ENCODE measurements around the gene GTF3C5. TPM values are rescaled to one million over a fixed set of nuclear protein-coding genes. Genes with fewer than 3 reads are reported as not detected.
"Not testable (repeated sequence)": the region's sequence is repeated elsewhere in the genome, so short reads cannot be mapped to it uniquely, and the experiment has no call there.

GTF3C5 gene
- total and polyA plus RNA-seq, 2 of the 4 experiments (the other 2 are of a cell fraction) = 49.1 to 52.3 TPM

DNA sequence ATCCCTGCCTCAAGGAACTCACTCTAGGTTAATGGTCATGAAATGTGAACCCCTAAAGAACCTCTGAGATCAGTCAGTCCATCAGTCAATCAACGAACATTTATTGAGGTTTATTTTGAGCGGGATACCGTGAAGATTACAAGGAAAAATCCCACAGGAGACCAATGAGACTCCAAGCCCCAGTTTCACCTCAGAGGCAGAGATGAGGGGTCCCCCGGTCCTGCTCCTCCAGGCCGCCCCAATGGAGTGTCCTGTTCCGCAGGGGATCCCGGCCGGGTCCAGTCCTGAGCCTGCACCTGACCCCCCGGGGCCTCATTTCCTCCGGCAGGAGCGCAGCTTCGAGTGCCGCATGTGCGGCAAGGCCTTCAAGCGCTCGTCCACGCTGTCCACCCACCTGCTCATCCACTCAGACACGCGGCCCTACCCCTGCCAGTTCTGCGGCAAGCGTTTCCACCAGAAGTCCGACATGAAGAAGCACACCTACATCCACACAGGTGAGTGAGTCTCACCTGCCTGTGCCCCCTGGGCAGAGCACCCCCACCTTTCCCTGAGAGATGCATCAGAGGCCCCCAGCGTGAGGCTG, 41.3 kb upstream of the GTF3C5 start:
- no peak overlapping the region for H2AK5ac ChIP-seq (ENCODE audit: low read depth, low read length)
- H2BK15ac ChIP-seq (ENCODE audit: low read depth, low read length) = no peak overlapping the region
- H3K27me3 ChIP-seq (ENCODE audit: control insufficient read depth, insufficient read depth, low read length) = peaks cover 67% of the 10 kb centered on the region
- no peak overlapping the region for H3K4ac ChIP-seq (ENCODE audit: low read depth, low read length)
- no peak overlapping the region for H2BK20ac ChIP-seq (ENCODE audit: low read depth, low read length)
- no peaks in the 10 kb centered on the region for H3K79me1 ChIP-seq (ENCODE audit: low read depth in 1 of 2, low read length in 2 of 2)
- H3K9ac ChIP-seq (ENCODE audit: low read depth, low read length) = no peak overlapping the region
- H3K23ac ChIP-seq (ENCODE audit: low read depth, low read length) = no peak overlapping the region
- H4K91ac ChIP-seq (ENCODE audit: insufficient read depth, low read depth, low read length) = no peak overlapping the region
- ATAC-seq (ENCODE audit: low read depth) = no peak
- H2AK9ac ChIP-seq (replicated peaks; ENCODE audit: low read depth, low read length, poor library complexity) = no peak overlapping the region
- TF ChIP-seq, protein P1, sequence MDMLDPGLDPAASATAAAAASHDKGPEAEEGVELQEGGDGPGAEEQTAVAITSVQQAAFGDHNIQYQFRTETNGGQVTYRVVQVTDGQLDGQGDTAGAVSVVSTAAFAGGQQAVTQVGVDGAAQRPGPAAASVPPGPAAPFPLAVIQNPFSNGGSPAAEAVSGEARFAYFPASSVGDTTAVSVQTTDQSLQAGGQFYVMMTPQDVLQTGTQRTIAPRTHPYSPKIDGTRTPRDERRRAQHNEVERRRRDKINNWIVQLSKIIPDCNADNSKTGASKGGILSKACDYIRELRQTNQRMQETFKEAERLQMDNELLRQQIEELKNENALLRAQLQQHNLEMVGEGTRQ (IDR thresholded peaks at IDR 0.05; ENCODE audit: low read depth, low read length) = no peak
- TF ChIP-seq FOS (IDR thresholded peaks at IDR 0.05; ENCODE audit: low read depth, low read length) (no peak), CEBPB (IDR thresholded peaks at IDR 0.05; ENCODE audit: low read depth, low read length) (no peak), RCOR1 (IDR thresholded peaks at IDR 0.05; ENCODE audit: insufficient replicate concordance, low read length) (no peak), RAD21 (IDR thresholded peaks at IDR 0.05; ENCODE audit: low read length) (no peak), MAFK (IDR thresholded peaks at IDR 0.05; ENCODE audit: low read depth, low read length) (no peak)
- BruUV-seq (replicated peaks) = no TSS peak
- ChIA-PET CTCF (no interaction called here), POLR2A (ENCODE audit: unreplicated experiment) (no interaction called here)
- DNase-seq = no peak
- H2BK120ac ChIP-seq (ENCODE audit: low read depth, low read length) = no peak overlapping the region
- intact Hi-C loops (cut with micrococcal nuclease) = no loop called here
- H3K27ac ChIP-seq (ENCODE audit: insufficient read depth, low read length) = no peak overlapping the region
- no peak overlapping the region for H3K14ac ChIP-seq (replicated peaks; ENCODE audit: low read depth, low read length)
- no peak overlapping the region for H4K8ac ChIP-seq (ENCODE audit: low read depth in 2 of 2, low read length in 2 of 2)
- H3K18ac ChIP-seq (ENCODE audit: low read depth, low read length) = no peak overlapping the region
- WGBS, 2 experiments (ENCODE audit: extremely low coverage in 2 of 2, insufficient read length in 1 of 2) = 83% methylated on average over 7 of the region's 23 CpGs; no CpG with 5 or more reads in 1 of the 2 experiments
- no peaks in the 10 kb centered on the region for H4K20me1 ChIP-seq (ENCODE audit: insufficient read depth, low read length)
- H3K36me3 ChIP-seq (ENCODE audit: control insufficient read depth, insufficient read depth, low read length) = no peaks in the 10 kb centered on the region
- no peaks in the 10 kb centered on the region for H3K9me1 ChIP-seq (ENCODE audit: insufficient read depth, low read length)
- H4K5ac ChIP-seq (ENCODE audit: low read depth, low read length) = no peak overlapping the region
- H3K4me3 ChIP-seq (ENCODE audit: insufficient read depth, low read depth, low read length) = no peak overlapping the region
- no peak overlapping the region for H3K4me2 ChIP-seq (ENCODE audit: low read depth, low read length)
- no peak overlapping the region for H3K56ac ChIP-seq (ENCODE audit: extremely low read depth, insufficient read depth, low read length)
- no peaks in the 10 kb centered on the region for H3K9me3 ChIP-seq (ENCODE audit: control insufficient read depth, insufficient read depth, low read length)
- dilution Hi-C loops (cut with HindIII; ENCODE audit: low sequenced_read_pairs, unreplicated experiment) = no loop called here
- in situ Hi-C loops (cut with MboI; ENCODE audit: low sequenced_read_pairs) = no loop called here
- H3K4me1 ChIP-seq (ENCODE audit: control insufficient read depth, insufficient read depth, low read length) = no peaks in the 10 kb centered on the region
- H2AFZ ChIP-seq (replicated peaks; ENCODE audit: low read length, poor library complexity) = peak overlapping the region; percentile 10
- H2BK5ac ChIP-seq (ENCODE audit: low read depth, low read length, poor library complexity, severe bottlenecking) = no peak overlapping the region

DNA sequence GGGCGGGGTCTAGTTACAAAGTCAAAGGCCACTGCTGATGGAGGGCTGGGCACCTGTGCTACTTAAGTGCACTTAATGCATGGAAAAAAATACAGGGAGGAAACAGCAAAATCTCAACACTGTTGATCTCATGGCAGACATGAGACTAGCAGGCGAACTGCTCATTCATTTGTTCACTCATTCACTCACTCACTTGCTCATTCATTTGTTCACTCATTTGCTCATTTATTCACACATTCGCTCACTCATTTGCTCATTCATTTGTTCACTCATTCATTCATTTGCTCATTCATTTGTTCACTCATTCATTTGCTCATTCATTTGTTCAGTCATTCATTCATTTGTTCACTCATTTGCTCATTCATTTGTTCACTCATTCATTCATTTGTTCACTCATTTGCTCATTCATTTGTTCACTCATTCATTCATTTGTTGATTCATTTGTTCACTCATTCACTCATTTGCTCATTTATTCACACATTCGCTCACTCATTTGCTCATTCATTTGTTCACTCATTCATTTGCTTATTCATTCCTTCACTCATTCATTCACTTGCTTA, 40.7 kb upstream of the GTF3C5 start:
- H2AFZ ChIP-seq (replicated peaks; ENCODE audit: low read length, poor library complexity); H3K9me3 ChIP-seq (ENCODE audit: control insufficient read depth, insufficient read depth, low read length); H3K4me2 ChIP-seq (ENCODE audit: low read depth, low read length); H3K56ac ChIP-seq (ENCODE audit: extremely low read depth, insufficient read depth, low read length); H3K4me3 ChIP-seq (ENCODE audit: insufficient read depth, low read depth, low read length); H3K14ac ChIP-seq (replicated peaks; ENCODE audit: low read depth, low read length); H2BK15ac ChIP-seq (ENCODE audit: low read depth, low read length); CTCF ChIA-PET; H3K9ac ChIP-seq (ENCODE audit: low read depth, low read length); H3K4ac ChIP-seq (ENCODE audit: low read depth, low read length); in situ Hi-C loops (cut with MboI; ENCODE audit: low sequenced_read_pairs); H3K9me1 ChIP-seq (ENCODE audit: insufficient read depth, low read length); H3K4me1 ChIP-seq (ENCODE audit: control insufficient read depth, insufficient read depth, low read length); H3K79me1 ChIP-seq (ENCODE audit: low read depth in 1 of 2, low read length in 2 of 2); H2BK20ac ChIP-seq (ENCODE audit: low read depth, low read length); H2BK120ac ChIP-seq (ENCODE audit: low read depth, low read length); H4K91ac ChIP-seq (ENCODE audit: insufficient read depth, low read depth, low read length); H4K5ac ChIP-seq (ENCODE audit: low read depth, low read length); H3K27ac ChIP-seq (ENCODE audit: insufficient read depth, low read length); H2BK5ac ChIP-seq (ENCODE audit: low read depth, low read length, poor library complexity, severe bottlenecking); H2AK5ac ChIP-seq (ENCODE audit: low read depth, low read length); H3K18ac ChIP-seq (ENCODE audit: low read depth, low read length); H3K23ac ChIP-seq (ENCODE audit: low read depth, low read length); BruUV-seq (replicated peaks); H4K20me1 ChIP-seq (ENCODE audit: insufficient read depth, low read length); dilution Hi-C loops (cut with HindIII; ENCODE audit: low sequenced_read_pairs, unreplicated experiment); intact Hi-C loops (cut with micrococcal nuclease); POLR2A ChIA-PET (ENCODE audit: unreplicated experiment); H3K36me3 ChIP-seq (ENCODE audit: control insufficient read depth, insufficient read depth, low read length); ATAC-seq (ENCODE audit: low read depth); H2AK9ac ChIP-seq (replicated peaks; ENCODE audit: low read depth, low read length, poor library complexity); H4K8ac ChIP-seq (ENCODE audit: low read depth in 2 of 2, low read length in 2 of 2): not testable (repeated sequence)
- WGBS, 2 experiments (ENCODE audit: extremely low coverage in 2 of 2, insufficient read length in 1 of 2) = 57% methylated on average over 2 of the region's 4 CpGs; no CpG with 5 or more reads in 1 of the 2 experiments
- DNase-seq = peak; percentile 3
- H3K27me3 ChIP-seq (ENCODE audit: control insufficient read depth, insufficient read depth, low read length) = peaks cover 69% of the 10 kb centered on the region
